Dermis microvascular lymphatic vessel endothelial cell (primary cell): ENCODE measurements around the gene TMIGD2. TPM values are rescaled to one million over a fixed set of nuclear protein-coding genes. Genes with fewer than 3 reads are reported as not detected.
"Not testable (repeated sequence)": the region's sequence is repeated elsewhere in the genome, so short reads cannot be mapped to it uniquely, and the experiment has no call there.

Experiments used
- DNase-seq, 2 donors: peaks; one replicate each; pipeline versions ENCODE4 v3.0.0 to v3.0.0-alpha.2; 2010; ENCODE audit warnings: low read depth in 2 of 2
- total RNA-seq: library from RNA; depleted of rRNA; stranded (reverse); fragments of >200 nt; gene quantifications from 2 replicates; pipeline ENCODE4 v1.2.1, GENCODE V29; 2014

Gene TMIGD2
- total RNA-seq, 1 donor from 2014 or later = not detected

DNA sequence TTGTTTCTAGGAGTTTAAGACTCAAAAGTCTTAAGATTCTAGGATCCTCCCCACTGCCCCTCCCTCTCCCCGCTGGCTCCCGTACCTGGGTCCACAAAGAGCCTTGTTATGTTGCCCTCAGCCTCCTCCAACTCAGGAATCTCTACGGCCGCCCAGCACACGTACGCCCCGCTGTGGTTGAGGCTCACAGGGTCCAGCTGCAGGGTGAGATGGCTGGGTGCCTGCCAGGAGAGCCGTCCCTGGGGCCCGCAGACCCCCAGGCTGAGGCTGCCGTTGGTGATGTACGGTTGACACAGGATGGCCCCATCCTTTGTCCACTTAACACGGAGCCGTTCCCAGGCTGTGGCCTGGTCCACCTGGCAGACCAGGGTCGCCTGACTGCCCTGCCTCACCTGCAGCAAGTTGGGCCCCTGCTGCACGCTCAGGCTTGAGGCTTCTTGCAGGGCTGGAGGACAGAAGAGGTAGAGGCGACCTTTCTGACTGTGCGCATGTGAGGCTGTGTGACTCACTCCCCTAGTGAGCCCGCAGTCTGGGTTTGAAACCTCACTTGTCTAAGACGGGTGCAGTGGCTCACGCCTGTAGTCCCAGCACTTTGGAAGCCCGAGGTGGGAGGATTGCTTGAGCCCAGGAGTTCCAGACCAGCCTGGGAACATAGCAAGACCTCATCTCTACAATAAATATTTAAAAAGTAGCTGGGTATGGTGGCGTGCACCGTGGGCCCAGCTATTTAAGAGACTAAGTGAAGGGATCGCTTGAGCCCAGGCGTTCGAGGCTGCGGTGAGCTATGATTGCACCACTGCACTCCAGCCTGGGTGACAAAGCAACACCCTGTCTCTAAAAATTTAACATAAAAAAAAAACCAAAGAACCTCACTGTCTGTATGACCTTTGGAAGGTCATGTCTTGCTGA lies 4.0 kb downstream of the TMIGD2 start:
- DNase-seq = no peak

DNA sequence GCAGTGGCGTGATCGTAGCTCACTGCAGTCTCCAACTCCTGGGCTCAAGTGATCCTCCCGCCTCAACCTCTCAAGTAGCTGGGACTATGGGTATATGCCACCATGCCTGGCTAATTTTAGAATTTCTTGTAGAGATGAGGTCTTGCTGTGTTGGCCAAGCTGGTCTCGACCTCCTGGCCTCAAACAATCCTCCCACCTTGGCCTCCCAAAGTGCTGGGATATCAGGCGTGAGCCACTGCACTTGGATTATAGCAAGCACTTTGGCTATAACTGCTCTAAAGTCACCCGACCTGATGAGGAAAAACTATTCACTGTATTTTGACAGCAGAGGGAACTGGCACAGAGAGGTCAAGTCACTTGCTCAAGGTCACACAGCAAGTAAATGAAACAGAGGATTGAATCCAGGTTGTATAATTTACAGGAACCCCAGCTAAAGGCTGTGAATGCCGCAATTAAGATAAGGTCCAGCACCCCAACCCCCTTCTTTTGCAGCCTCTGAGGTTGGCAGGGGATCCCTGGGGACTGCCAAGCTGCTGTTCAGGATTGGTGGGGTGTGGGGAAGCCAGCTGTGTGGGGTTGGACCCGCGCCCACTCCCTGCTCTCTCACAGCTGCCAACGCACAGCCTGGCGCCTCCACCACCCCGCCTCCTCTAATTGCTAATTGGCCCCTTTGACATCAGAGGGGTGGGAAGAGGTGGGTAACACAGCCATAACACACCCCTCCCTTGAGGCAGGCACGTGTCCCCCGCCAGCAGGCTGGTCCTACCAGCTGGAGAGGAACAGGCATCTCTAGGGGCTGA lies 6.0 kb downstream of the TMIGD2 start:
- no peak for DNase-seq

DNA sequence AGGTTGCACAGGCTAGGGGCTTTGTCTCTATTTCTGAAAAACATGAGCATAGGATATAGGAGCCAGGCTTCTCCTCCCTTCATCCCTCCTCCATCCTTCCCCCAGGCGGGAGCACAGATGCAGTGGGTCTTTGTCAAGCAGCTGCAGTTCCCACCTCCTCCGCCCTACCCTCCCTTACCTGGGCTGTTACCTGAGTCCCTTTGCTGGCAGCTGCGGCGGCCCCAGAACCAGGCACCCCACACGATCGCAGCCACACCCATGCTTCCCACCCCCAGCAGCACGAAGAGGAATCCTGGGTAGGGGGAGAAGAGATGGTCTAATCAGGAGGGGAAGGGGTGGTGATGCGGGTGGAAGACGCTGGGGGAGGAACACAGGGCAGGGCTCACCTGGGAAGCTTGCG lies 7.8 kb downstream of the TMIGD2 start:
- DNase-seq = no peak

DNA sequence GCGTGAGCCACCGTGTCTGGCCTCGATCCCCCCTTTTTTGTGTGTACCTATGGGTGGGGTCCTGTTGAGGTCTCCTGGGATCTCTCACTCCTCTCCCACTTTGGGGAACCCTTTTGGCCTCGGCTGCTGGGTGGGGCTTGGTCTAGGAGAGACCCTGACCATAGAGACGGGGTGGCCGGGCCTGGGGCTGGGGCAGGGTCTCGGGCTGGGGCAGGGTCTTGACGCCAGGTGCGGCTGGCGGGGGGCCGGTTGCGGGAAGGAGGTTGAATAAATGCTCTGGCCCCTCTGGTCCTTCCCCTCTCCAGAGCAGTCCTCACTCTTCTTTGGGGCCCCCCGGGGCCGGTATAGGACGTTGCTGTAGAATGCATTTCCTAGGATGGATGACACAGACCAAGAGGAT lies 9.7 kb downstream of the TMIGD2 start:
- no peak for DNase-seq

DNA sequence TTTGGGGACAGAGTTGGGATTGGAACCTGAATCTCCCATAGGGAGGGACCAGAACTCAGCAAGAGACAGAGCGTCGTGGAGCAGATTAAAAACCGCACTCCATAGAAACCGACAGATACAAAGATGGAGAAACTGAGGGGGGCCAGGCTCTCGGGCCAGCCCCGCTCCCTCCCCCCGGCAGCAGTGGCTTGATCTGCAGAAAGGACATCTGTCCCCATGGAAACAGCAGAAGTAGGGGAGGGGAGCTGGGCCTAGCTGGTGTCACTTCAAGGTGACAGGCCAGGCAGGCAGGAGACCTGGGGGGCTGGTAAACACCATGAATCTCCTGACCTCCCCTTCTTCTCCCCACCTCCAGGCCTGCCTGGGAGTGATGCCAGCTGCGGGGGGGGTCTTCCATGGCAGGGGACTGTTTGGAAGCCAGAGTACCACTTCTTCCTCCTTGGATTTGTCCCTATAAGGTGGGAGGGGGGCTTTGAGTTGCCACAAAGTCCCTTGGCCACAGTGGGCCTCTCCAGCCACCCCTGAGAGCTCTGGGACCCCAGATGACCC lies 10.9 kb downstream of the TMIGD2 start:
- no peak for DNase-seq

DNA sequence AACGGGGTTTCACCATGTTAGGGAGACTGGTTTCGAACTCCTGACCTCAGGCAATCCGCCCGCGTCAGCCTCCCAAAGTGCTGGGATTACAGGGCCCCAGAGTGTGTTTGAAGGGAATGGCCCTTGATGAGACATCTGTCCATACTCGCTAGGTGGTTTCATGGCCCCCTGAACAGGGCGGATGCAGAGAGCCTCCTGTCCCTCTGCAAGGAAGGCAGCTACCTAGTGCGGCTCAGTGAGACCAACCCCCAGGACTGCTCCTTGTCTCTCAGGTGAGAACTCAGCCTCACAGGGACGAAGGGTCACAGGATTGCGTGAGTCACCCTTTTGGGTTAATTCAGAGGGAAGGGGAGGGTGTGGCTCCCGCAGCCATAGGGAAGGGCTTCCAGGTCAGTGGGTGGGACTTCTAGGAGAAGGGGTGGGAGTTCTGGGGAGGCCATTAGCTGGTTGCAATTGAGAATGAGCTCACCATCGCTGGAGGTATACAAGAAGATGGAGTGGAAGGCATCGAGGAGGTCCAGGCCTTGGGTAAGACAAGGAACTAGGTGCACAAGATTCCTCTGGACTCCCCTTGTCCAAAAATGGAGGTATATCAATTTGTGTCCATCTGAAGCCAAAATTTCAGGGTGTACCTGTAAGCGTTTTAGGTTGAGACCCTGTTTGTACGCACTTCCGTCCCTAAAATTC lies 14.0 kb downstream of the TMIGD2 start:
- DNase-seq = no peak

DNA sequence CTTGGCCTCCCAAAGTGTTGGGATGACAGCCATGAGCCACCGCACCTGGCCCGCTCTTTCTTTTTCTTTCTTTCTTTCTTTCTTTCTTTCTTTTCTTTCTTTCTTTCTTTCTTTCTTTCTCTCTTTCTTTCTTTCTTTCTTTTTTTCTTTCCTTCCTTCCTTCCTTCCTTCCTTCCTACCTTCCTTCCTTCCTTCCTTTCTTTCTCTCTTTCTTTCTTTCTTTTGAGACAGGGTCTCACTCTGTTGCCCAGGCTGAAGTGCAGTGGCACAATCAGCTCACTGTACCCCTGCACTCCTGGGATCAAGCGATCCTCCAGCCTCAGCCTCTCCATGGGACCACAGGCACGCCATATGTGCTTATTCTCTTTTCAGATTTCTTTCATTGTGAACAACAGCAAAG lies 16.0 kb downstream of the TMIGD2 start:
- DNase-seq = not testable (repeated sequence)

DNA sequence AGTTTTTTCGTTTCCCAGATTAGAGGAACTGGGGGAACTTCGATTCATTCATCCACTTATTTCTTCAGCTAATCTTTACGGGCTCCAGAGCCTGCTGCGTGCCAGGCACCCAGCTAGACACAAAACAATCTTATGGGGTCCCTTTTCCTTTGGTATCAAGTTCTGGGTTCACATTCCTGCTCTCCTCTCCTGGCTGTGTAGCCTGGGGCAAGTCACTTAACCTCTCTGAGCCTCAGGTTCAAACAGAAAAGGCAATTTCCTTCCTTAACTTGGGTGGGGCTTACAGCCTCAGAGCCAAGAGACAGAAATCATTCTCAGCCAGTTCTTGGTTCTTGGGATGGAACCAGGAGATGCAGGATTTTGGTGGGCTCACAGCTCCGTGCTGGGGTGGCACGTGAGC lies 17.2 kb downstream of the TMIGD2 start:
- no peak for DNase-seq

DNA sequence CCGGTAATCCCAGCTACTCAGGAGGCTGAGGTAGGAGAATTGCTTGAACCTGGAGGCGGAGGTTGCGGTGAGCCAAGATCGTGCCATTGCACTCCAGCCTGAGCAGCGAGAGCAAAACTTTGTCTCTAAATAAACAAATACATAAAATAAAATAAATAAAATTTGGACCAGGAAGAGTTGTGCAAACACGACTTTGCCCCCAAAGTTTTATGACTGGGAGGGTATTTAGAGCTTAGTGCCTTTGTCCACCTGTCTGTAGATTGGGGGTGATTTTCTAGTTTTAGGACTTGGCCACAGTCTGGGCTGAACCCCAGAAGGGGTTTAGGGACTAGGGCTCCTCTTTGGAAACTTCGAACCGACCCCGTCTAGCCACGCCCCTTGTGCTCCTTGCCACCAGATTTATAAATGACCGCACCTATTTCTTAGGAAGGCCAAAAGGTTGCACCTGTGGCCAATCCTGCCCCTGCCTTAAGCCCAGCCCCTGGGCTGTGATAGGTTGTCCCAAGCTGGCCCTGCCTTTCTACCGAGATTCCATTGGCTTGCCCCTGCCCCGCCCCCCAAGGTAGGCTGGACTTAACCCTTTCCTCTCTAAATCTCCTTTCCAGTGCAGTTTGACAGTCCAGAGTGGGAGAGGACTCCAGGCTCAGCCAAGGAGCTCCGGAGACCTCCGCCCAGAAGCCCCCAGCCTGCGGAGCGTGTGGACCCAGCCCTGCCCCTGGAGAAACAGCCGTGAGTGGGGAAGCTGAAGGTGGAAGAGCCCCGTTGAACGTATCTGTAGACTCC lies 17.8 kb downstream of the TMIGD2 start:
- peak in 1 of 2 donors; percentile 17 for DNase-seq

DNA sequence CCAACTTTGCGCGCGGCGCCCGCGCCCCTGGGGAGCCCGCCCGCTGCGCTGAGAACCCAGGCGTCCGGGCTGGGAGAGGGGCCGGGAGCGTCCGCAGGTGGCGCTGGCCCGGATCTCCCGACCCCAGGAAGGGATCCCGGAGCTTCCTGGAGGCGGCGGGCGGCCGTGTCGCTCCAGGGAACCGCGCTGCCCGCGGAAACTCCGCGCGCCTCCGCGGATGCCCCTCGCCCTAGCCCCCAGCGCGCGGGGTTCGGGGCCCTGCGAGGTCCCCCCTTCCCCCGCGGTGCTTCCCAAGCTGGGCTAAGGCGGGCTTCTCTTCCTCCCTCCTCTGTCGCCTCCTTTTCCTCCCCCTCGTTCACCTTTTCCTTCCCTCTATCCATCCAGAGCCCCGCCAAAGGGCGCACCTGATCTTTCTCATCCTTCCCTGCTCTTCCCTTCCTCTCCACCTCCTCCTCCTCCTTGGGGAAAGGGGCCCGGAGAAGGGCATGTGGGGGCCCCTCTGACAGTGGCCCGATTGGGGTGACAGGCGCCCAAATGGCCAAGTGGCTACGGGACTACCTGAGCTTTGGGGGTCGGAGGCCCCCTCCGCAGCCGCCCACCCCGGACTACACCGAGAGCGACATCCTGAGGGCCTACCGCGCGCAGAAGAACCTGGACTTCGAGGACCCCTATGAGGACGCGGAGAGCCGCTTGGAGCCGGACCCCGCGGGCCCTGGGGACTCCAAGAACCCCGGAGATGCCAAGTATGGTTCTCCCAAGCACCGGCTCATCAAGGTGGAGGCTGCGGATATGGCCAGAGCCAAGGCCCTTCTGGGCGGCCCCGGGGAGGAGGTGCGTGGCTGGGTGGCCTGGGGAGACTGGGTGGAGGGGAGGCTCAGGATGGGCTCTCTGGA lies 22.4 kb downstream of the TMIGD2 start:
- DNase-seq = no peak

DNA sequence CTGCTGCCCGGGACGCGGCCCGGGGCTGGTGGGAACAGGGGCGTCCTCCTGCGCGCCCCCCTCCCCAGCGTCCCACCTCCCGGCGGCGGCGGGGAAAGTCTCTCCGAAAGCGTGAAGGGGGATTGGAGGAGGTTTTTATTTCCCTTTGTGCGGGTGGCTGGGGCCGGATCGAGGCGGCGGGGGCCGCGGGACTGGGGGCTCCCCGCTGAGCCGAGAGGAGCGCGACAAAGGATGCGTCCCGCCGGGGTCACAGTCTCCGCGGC lies 23.0 kb downstream of the TMIGD2 start:
- no peak for DNase-seq

DNA sequence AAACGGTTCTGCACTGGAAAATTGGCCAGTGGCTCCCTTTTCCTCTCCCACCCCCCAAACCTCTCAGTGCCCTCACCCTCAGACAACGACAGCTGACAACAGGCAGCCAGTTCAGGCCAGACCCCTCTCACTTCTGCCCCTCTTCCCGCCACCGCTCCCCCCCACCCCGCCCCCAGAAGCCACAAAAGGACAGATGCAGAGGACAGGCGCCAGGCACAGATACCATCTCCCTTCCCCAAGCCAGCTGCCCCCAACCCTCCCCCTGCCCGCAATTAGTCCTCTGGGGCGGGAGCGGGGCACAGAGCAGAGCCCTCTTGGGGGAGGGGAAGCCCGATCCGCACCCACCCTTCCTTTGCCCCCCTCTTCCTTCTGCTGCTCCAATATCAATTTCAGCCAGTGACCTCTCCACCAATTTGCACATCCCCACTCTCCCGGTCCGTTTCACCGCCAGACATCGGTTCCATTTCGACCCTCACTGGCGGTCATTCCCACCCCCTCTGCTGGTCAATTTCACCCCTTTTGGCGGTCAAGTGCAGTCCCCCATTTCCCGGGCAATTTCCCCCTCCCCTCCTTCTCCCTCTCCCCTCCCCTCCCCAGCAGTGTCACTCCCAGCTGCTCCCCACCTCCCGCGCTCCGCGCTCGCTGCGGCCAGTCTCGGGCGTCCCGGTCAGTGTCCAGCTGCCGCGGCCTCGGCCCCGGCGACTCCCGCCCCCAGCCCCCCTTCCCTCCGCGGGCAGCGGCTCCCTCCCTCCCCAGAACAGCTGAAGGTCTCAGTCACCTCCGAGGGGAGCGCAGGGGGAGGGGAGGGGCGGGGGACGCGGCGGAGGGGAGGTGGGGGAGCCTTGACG lies 23.5 kb downstream of the TMIGD2 start, which contains the start of gene SHD:
SHD (plus strand) TSS at position 848 of the 848 bp plus-strand sequence. CDS start 798 bp downstream, outside the sequence.
- DNase-seq = no peak

DNA sequence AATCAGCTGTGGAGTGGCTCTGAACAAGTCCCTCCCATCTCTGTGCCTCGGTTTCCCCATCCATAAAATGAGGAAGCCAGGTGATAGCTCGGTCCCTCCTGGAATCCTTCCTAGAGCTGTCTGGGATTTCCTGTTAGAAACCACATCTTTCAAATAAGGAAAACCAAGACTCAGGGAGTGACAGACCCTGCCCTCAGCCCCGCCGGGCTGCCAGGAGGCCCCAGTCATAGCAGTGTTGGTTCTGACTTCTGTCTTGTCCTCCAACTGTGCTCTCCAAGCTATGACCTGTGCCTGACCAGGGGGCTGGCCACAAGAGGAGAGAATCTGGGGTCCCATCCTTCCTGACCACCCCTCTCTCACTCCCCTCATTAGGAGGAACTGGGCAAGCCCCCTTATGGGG lies 24.2 kb downstream of the TMIGD2 start:
- DNase-seq = no peak

DNA sequence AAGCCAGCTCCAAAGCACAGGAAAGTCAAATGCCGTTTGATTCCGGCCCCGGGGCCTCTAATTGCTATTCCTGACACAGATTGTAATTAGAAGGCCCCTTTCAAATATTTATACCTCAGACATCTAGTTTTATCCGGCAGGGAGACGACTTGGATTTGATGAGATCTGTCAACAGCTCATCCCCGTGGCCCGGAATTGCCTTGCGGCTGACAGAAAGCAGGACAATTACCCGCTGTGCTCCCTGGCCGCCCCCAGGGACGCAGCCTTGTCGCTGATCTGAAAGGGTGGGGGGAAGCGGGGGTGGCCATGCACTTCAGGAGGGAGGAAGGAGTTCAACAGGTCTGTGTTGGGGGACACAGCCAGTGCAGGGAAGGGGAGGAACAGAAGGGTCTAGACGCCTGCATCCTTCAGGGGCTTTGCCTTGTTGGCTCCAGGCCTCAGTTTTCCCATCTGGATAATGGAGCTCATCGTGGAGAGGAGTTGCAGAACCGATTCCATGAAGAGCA lies 24.9 kb downstream of the TMIGD2 start:
- DNase-seq = no peak

DNA sequence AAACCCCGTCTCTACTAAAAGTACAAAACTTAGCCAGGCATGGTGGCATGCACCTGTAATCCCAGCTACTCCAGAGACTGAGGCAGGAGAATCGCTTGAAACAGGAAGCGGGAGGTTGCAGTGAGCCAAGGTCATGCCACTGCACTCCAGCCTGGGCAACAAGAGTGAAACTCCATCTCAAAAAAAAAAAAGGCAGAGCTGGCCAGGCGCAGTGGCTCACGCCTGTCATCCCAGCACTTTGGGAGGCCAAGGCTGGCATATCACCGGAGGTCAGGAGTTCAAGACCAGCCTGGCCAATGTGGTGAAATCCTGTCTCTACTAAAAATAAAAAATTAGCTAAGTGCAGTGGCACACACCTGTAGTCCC lies 27.9 kb downstream of the TMIGD2 start:
- DNase-seq = not testable (repeated sequence)

DNA sequence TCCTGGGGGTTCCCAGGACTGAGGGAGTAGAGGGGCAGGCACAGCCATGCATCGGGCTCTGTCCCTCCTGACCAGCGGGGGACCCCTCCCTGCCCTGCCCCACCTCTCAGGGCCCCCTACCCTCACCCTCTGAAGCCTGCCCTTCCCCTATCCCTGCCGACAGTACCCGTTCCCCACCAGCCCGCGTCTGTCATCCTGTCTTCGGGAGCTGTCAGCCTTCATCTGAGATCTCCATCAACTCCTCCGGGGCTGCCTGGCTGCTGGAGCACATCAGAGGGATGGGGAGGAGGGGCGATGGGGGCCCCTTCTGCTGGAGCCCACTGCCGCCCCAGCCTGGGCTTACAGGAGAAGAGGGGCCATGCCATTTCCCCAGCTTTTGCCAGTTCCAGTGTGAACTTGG lies 29.3 kb downstream of the TMIGD2 start:
- no peak for DNase-seq

DNA sequence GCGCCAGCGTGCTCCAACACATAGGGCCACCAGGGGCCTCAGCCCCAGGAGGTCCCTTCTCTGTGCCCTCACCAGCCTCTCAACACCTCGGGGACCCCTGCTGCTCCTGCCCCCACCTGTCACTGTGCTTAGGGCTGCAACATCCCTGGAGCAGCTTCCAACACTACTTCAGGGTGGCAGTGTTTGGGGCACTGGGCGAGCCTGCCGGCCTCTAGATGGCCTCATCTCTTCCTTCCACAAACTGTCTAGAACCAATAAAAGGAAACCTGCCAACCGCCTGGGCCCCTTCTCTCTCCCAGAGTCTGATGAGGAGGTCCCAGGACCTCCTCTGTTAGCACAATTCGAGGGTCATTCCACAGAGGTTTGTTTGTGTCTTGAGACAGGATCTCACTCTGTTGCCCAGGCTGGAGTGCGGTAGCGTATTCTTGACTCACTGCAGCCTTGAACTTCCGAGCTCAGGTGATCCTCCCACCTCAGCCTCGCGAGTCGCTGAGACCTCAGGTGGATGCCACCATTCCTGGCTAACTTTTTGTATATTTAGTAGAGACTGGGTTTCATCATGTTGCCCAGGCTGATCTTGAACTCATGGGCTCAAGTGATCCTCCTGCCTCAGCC lies 33.3 kb downstream of the TMIGD2 start:
- DNase-seq = no peak
